Glutamatergic neuron (in vitro differentiated cells): ENCODE measurements around the gene G6PD. TPM values are rescaled to one million over a fixed set of nuclear protein-coding genes. Genes with fewer than 3 reads are reported as not detected.

Experiments used
- DNase-seq: peaks from one replicate; pipeline ENCODE4 v3.0.0; 2022
- H3K27ac Mint-ChIP-seq: one replicate; pipeline ENCODE4 v1.8.0; 2020; ENCODE audit warnings: mild to moderate bottlenecking, mixed read lengths, inconsistent platforms; ENCODE audit not compliant: unreplicated experiment
- H3K27me3 Mint-ChIP-seq: one replicate; pipeline ENCODE4 v1.8.0; 2020; ENCODE audit warnings: mild to moderate bottlenecking, moderate library complexity, mixed read lengths, inconsistent platforms; ENCODE audit not compliant: unreplicated experiment
- H3K36me3 Mint-ChIP-seq: one replicate; pipeline ENCODE4 v1.8.0; 2020; ENCODE audit warnings: mild to moderate bottlenecking, mixed read lengths, inconsistent platforms; ENCODE audit not compliant: unreplicated experiment
- H3K4me1 Mint-ChIP-seq: one replicate; pipeline ENCODE4 v1.8.0; 2020; ENCODE audit warnings: mild to moderate bottlenecking, low read depth, mixed read lengths, inconsistent platforms; ENCODE audit not compliant: unreplicated experiment
- H3K4me3 Mint-ChIP-seq: one replicate; pipeline ENCODE4 v1.8.0; 2020; ENCODE audit warnings: mild to moderate bottlenecking, mixed read lengths, inconsistent platforms; ENCODE audit not compliant: unreplicated experiment
- H3K9me3 Mint-ChIP-seq: one replicate; pipeline ENCODE4 v1.8.0; 2020; ENCODE audit warnings: mild to moderate bottlenecking, moderate library complexity, mixed read lengths, inconsistent platforms; ENCODE audit not compliant: unreplicated experiment
- total RNA-seq: library from RNA; stranded (reverse); fragmentation: NEBNext Ultra II Directional; extraction: Animal tissue kit (Norgen Biotek cat#: 25700); gene quantifications from one replicate; pipeline ENCODE4 v1.2.1, GENCODE V29; 2021; ENCODE audit not compliant: unreplicated experiment
- TF ChIP-seq, protein P1 (sequence below): fragments of 200-600 bp; sonication (generic); IDR thresholded peaks from one replicate; pipeline ENCODE4 v1.5.0; 2021; ENCODE audit not compliant: partially characterized antibody, unreplicated experiment

Gene G6PD
- total RNA-seq, 1 donor from 2014 or later: 122 TPM

DNA sequence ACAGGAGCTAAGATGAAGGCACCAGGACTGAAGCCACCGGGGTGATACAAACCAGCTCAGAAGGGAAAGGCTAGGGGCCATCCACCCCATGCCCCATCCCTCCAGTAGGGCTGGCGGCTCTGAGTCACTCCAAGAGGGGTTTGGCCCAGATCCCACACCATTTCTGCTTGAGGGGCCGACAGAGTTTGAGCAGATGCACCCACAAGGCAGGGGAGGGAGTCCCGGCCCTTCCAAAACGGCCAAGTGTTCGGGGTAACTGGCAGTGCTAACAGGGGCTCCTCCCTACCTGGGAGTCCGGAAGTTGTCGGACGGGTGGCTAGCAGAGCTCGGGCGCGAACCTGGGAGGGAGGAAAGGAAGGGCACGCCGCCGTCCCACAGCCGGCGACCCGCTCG is 56.6 kb downstream of the G6PD start:
- H3K4me3 Mint-ChIP-seq: peak overlapping the region; percentile 85
- H3K36me3 Mint-ChIP-seq: no peaks in the 10 kb centered on the region
- DNase-seq: no peak
- H3K4me1 Mint-ChIP-seq: no peaks in the 10 kb centered on the region
- peak overlapping the region; percentile 55 for H3K27ac Mint-ChIP-seq
- H3K9me3 Mint-ChIP-seq: peaks cover 4% of the 10 kb centered on the region
- no peaks in the 10 kb centered on the region for H3K27me3 Mint-ChIP-seq
- TF ChIP-seq, protein P1, sequence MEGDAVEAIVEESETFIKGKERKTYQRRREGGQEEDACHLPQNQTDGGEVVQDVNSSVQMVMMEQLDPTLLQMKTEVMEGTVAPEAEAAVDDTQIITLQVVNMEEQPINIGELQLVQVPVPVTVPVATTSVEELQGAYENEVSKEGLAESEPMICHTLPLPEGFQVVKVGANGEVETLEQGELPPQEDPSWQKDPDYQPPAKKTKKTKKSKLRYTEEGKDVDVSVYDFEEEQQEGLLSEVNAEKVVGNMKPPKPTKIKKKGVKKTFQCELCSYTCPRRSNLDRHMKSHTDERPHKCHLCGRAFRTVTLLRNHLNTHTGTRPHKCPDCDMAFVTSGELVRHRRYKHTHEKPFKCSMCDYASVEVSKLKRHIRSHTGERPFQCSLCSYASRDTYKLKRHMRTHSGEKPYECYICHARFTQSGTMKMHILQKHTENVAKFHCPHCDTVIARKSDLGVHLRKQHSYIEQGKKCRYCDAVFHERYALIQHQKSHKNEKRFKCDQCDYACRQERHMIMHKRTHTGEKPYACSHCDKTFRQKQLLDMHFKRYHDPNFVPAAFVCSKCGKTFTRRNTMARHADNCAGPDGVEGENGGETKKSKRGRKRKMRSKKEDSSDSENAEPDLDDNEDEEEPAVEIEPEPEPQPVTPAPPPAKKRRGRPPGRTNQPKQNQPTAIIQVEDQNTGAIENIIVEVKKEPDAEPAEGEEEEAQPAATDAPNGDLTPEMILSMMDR: no peak

DNA sequence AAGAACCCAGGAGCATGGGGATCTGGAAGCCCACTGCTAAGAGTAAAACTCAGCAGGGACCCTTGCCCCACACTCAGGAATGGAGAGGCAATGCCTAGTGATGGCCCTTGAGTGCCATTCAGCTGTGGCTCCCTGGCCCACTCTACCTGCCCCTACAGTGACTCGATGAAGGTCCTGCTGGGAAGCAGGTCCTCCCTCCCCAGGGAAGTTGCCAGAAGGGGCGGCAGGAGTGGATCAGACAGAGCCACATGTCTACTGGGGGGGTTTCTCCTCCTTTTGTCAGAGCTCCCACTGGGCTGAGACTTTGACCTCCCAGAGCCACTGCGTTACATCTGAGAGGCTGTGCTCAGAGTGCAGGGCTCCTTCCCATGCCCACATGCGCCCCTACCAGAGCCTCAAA is 57.5 kb downstream of the G6PD start:
- TF ChIP-seq, protein P1: no peak
- Mint-ChIP-seq H3K36me3 (no peaks in the 10 kb centered on the region), H3K27me3 (no peaks in the 10 kb centered on the region), H3K9me3 (peaks cover 4% of the 10 kb centered on the region), H3K4me1 (no peaks in the 10 kb centered on the region), H3K4me3 (peak overlapping the region; percentile 85), H3K27ac (no peak overlapping the region)
- DNase-seq: no peak

DNA sequence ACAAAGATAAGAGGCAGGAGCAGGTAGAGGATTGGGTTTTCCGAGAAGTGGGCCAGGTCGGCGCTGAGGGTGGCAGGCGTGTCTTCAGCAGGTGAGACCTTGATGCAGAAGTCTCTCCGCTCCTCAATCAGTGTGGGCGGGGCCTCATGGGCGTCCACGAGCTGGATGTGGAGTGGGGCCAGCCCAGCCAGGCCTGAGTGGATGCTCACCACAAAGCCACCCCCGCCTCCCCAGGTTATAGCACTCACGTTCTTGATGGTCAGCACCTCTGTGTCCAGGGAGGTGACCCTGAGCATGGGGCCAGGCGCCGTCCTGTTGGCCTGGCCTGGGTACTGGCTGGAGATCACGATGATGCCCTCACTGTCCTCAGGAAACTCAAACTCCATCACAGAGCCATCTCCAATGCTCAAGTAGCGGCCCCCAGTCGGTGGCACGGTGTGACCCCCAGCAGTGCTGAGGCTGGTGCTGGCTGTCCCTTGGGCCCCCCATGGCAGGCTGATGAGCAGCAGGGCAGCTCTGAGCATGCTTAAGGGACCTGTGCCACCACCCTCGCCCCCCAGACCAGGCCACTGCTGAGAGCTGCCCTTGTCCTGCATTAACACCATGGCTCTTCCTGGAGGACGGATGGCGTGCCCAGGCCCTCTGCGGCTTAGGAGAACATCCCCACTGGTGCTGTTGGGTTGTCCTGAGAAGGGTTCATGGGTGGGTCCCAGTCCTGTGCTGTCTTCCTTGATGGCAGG is 58.1 kb downstream of the G6PD start:
- no peaks in the 10 kb centered on the region for H3K27me3 Mint-ChIP-seq
- peaks cover 4% of the 10 kb centered on the region for H3K9me3 Mint-ChIP-seq
- TF ChIP-seq, protein P1: no peak
- no peak overlapping the region for H3K27ac Mint-ChIP-seq
- no peaks in the 10 kb centered on the region for H3K4me1 Mint-ChIP-seq
- DNase-seq: no peak
- H3K36me3 Mint-ChIP-seq: no peaks in the 10 kb centered on the region
- no peak overlapping the region for H3K4me3 Mint-ChIP-seq

DNA sequence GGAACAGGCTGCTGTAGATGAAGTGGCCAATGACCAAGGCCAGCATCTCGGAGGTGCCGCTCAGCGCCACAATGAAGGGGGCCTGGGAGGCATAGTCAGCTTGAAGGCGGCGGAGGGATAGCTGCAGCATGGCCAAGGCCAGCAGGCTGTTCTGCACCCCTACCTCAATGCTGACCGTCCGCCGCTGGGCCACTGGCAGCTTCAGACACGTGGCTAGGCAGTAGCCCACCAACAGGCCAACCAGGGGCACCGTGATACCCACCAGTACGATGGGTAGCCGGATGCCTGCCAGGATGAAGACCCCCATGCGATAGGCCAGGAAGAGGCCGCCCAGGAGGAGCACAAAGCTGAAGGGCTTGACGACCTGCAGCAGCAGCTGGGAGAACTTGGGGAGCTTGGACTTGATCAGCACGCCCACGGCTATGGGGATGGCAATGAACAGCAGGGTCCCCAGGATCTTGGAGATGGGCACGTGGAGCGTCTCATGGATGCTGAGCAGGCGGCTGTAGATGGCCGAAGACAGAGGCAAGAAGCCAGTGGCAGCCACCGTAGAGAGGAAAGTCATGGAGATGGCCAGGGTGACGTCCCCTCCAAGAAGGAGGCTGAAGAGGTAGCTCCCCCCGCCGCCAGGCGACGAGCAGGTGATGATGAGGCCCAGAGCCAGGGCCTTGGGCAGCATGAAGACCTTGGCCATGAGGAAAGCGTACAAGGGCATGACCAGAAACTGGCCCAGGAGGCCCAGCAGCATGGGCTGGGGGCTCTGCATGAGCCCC is 58.9 kb downstream of the G6PD start:
- Mint-ChIP-seq H3K27ac (no peak overlapping the region), H3K4me1 (no peaks in the 10 kb centered on the region), H3K4me3 (peak overlapping the region; percentile 74), H3K27me3 (no peaks in the 10 kb centered on the region), H3K36me3 (no peaks in the 10 kb centered on the region), H3K9me3 (peaks cover 4% of the 10 kb centered on the region)
- TF ChIP-seq, protein P1: no peak
- no peak for DNase-seq
